Fibroblast of lung (primary cell): Measurements from ENCODE around the gene RNF168.

Experiments used
- CTCF ChIP-seq, 2 donors: IDR thresholded peaks in 1 of 2; conservative IDR thresholded peaks in 1 of 2; 1 replicate in 1 of 2; 2 replicates in 1 of 2; pipeline ENCODE4 v1.5.1; 2011 to 2012; ENCODE audit warnings: low read length in 2 of 2, control low read depth in 1 of 2, inconsistent platforms in 1 of 2, low read depth in 1 of 2, mild to moderate bottlenecking in 1 of 2
- EZH2 ChIP-seq: IDR thresholded peaks from 2 replicates; pipeline ENCODE4 v1.5.1; 2012; ENCODE audit warnings: low read length, control low read depth, mild to moderate bottlenecking; ENCODE audit errors: missing control alignments

GRCh38 chr3:196518966-196519717, 15.6 kb upstream of the RNF168 start:
- peak; percentile 30 to 42 for TF ChIP-seq CTCF (conservative IDR thresholded peaks at IDR 0.05 in 1 of 2, IDR thresholded peaks at IDR 0.05 in 1 of 2; ENCODE audit: low read depth in 1 of 2, low read length in 2 of 2)
- TF ChIP-seq EZH2 = no peak
